Dermis microvascular lymphatic vessel endothelial cell (primary cell): ENCODE results near the gene WSCD1. TPM values are rescaled to one million over a fixed set of nuclear protein-coding genes. Genes with fewer than 3 reads are reported as not detected.

Experiments
- DNase-seq, 2 donors: peaks; one replicate each; pipeline versions ENCODE4 v3.0.0 to v3.0.0-alpha.2; 2010; ENCODE audit warnings: low read depth in 2 of 2
- total RNA-seq: library from RNA; depleted of rRNA; stranded (reverse); fragments of >200 nt; gene quantifications from 2 replicates; pipeline ENCODE4 v1.2.1, GENCODE V29; 2014

The WSCD1 gene
- total RNA-seq, 1 donor from 2014 or later: 11.8 TPM

GRCh38 chr17:6085812-6086211, 15.6 kb downstream of the WSCD1 start:
- DNase-seq: no peak

- no peak for DNase-seq
Measured at GRCh38 chr17:6086603-6087400, 16.6 kb downstream of the WSCD1 start.

GRCh38 chr17:6088141-6088540, 18.0 kb downstream of the WSCD1 start:
- no peak for DNase-seq

- no peak for DNase-seq
Measured at GRCh38 chr17:6090253-6090652, 20.1 kb downstream of the WSCD1 start.

- DNase-seq: no peak
Measured at GRCh38 chr17:6092182-6092902, 22.2 kb downstream of the WSCD1 start.

GRCh38 chr17:6092903-6093468, 22.8 kb downstream of the WSCD1 start:
- no peak for DNase-seq

GRCh38 chr17:6094453-6094852, 24.3 kb downstream of the WSCD1 start:
- DNase-seq: no peak

- DNase-seq: no peak
Measured at GRCh38 chr17:6094926-6095325, 24.7 kb downstream of the WSCD1 start.

- no peak for DNase-seq
Measured at GRCh38 chr17:6095501-6095900, 25.3 kb downstream of the WSCD1 start.

- no peak for DNase-seq
Measured at GRCh38 chr17:6096201-6097004, 26.2 kb downstream of the WSCD1 start.

GRCh38 chr17:6097005-6097279, 26.8 kb downstream of the WSCD1 start:
- DNase-seq: no peak

- DNase-seq: peak; percentile 70 to 86
Measured at GRCh38 chr17:6098050-6098822, 28.1 kb downstream of the WSCD1 start.

GRCh38 chr17:6098823-6099180, 28.6 kb downstream of the WSCD1 start:
- DNase-seq: peak in 1 of 2 donors; percentile 50

GRCh38 chr17:6099492-6099891, 29.3 kb downstream of the WSCD1 start:
- DNase-seq: no peak

GRCh38 chr17:6100146-6100545, 30.0 kb downstream of the WSCD1 start:
- no peak for DNase-seq

GRCh38 chr17:6100891-6101500, 30.8 kb downstream of the WSCD1 start:
- no peak for DNase-seq

- DNase-seq: no peak
Measured at GRCh38 chr17:6101706-6102105, 31.5 kb downstream of the WSCD1 start.

- DNase-seq: peak in 1 of 2 donors; percentile 22
Measured at GRCh38 chr17:6102615-6103014, 32.4 kb downstream of the WSCD1 start.

GRCh38 chr17:6104956-6105648, 34.9 kb downstream of the WSCD1 start:
- DNase-seq: no peak

- no peak for DNase-seq
Measured at GRCh38 chr17:6105649-6106007, 35.4 kb downstream of the WSCD1 start.
